Dedifferentiated amniotic fluid mesenchymal stem cell (primary cell): Measurements from ENCODE around the gene SNAP23.

ENCODE experiments used
- DNase-seq: peaks from one replicate; pipeline ENCODE4 v3.0.0-alpha.2; 2016; ENCODE audit errors: extremely low spot score

The SNAP23 gene

DNA sequence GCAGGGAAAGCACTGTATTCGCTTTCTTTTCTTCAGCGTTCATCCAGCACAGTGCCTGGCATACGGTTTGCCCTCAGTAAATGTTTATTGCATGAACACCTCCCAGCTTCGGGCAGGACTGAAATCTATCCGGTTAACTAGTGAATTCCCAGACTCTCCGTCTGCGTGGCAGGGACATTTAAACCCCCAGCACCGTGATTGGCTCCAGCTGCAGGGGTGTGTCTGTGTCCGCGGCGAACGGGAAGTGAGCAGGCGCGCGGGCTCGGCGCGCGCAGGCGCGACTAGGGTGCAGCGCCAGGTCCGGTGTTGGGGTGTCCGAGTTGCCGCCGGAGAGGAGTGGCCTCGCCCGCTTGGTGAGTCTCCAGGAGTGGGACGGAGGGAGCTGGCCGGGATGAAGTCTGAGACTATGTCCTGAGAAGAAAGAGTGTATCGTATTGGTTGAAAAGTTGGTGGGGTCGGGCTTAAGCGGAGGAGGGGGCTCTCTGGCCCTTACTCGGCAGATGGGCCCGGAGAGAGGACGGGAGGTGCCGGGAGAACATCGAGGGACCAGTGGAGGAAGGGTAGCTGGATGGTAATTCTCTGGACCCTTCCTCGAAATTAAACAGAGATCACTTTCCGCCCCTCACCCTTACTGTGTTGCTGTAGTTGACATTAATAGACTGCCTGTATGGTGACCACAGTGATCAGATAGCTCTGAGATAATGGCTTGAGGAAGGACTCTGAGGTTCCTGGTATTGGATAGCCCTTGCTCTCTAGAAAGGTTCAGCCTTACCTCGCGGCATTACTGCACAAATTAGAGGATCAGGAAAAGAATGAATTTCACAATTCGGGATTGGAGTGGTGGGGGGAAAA, at the start of gene SNAP23:
SNAP23 (plus strand) TSS at position 274 of the 852 bp plus-strand sequence. CDS start 16,213 bp downstream, outside the sequence.
- peak; percentile 97 for DNase-seq

DNA sequence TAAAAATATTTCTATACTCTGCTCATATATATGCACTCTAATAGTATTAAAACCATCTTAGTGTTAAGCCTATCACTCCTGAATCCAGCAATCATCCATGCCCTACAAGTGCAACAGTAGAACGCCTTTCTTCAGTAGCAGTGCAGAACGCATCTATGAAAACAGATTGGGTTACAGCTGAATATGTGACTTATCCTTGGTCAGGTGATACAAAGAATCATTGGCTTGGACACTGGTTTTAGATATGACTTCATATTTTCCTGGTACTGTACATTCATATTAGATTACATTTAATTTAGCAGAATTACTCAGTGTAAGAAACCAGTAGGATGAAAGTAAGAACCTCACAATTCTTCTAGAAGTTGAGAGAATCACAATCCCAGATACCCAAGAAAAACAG, 47.8 kb upstream of the SNAP23 start:
- no peak for DNase-seq

DNA sequence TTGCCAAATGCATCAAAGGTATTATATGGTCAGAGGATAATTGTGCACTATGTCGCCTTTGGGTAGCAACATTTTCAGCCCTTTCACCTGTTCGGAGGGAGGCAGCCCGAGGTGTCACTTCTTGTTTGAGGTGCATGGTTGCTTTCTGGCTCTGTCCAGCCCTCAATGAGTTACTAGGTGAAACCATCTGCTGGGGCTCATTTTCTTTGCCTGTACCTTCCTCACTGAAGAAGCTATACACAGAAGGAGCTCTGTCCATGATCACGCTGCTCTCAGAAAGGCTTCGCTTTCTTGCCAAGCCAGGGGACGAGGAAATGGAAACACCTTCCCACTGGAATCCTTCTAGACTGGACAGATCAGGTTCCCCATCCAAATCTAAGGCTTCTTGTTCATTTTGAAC, 47.2 kb upstream of the SNAP23 start:
- DNase-seq = no peak

DNA sequence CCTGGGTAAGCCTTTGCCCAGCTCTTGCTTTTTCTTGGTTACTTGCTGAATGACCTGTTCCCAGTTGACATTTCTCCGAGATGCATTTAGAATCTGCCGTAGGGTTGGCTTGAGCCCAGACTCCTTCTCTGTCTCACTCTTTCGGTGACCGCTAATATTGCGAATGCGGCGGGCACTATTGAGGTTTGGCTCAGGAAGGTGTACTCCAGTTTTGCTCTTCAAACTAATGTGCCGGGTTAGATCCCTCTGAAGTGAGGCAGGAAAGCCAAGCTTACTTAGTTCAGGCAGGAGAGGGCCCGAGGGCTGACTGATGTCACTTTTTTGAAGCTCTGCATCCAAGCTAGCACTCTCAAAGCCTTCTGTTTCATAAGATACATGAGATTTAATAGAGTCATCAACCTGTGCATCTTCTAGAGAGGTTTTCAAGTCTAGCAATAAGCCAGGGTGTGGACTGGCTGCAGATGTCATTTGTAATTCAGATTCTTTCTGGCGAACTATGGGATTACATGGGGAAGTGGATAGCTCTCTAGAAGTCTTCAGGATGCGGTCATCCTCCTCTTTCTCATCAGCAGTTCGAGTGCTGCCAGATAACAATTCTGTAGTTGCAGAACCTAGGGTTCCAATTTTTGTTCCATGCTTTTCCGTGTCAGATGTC, 45.5 kb upstream of the SNAP23 start:
- no peak for DNase-seq

DNA sequence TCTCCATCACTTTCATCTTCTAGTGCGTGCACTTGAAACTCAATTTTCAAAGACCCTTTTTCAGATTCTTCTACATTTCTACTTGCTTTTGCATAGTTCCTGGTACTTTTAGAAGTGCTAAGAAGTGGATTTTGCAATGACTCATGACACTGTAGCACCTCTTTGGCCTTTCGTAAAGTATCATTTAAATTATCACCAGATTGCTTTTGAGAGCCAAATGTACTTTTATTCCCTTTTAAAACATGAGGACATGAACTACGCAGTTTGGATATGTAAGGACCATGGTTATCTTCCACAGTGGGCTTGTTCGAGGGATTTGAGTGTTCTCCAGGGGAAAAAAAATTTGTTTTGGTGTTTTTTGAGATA, 45.0 kb upstream of the SNAP23 start:
- no peak for DNase-seq

DNA sequence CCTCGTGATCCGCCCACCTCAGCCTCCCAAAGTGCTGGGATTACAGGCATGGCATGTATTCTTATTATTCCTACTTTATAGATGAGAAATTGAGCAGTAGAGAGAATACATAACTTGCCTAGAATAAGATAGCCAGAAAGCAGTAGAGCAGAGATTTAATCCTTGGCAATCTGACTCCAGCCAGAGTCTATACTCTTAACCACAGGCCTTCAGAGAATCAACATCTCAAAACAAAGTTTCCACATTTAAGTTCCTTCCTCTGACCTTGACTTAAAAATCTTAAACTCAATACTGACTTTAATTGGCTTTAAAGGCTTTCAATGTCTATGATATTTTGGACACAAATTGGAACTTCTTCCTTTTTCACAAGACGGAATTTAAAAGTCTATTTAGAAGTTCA, 41.6 kb upstream of the SNAP23 start:
- DNase-seq = no peak

DNA sequence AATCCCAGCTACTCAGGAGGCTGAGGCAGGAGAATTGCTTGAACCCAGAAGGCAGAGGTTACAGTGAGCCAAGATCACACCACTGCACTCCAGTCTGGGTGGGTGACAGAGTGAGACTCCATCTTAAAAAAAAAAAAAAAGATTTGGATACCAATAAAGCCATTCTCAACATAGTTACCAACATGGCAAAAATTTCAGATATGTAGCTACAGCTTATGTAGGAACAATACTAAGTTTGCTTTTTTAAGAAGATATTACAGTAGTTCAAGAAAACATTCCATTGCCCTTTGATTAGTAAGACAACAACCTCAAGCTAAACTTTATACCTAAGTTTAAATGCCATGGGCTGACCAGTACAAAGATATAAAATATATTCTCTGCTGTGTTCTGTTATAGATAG, 38.9 kb upstream of the SNAP23 start:
- DNase-seq = no peak

DNA sequence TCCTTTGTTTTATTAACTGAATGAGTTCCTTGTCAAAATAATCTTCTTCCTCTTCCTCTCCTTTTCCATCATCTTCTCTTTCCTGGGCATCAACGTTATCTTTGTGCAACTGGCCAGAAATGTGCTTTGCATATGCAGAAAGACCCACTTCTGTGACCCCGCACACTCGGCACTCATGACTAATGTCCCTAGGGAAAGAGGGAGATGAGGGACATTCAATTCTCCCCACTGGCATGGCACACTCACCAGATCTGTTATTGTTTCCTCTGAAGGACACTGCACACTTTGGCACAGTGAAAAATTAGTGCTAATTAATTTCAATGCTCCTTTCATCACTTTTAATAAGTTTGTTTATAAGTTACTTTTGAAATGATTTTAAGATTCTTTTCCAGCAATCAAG, 38.5 kb upstream of the SNAP23 start:
- peak; percentile 41 for DNase-seq

DNA sequence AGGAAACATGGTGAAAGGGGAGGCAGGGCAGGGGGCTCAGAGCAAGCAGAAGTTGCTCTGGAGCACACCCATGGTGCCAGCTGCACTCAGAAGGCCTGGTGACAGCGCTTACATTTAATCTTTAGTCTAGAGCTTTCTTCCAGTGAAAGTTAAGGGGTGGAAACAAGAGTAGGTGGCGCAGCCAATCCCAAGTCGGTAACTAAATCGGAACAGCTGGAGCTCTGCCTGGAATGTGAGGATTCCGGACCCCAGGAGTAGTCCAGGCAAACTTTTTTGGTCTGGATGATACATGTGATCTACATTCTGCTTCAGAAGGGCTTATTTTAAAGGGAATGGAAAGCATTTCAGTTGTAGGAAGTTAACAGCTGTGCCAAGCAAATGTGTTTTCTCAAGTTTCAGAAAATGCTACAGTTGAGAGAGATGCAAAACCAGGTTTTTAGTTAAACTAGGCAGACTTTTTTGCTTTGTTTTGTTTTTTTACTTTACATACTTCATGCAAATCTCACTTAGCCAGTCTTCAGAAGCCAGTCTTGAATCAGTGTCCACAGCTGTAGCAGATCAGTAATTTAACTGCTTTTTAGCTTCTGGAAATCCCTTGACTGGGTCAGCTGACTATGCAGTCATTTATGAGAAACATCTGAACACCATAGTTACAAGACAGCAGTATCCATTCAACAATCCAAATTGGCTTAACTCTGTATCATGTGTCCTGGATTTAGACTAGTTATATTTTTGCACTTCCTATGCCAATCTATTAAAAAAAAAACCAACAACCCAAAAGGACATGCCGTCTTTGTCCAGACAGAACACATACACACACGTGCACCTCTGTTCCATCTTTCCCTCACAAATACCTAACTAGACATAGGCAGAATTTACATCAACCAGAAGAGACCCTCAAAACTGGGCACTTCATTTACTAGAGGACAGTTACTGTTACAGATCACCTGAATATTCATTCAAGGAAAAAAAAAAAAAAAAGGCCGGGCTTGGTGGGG, 37.7 kb upstream of the SNAP23 start:
- peak; percentile 94 for DNase-seq

DNA sequence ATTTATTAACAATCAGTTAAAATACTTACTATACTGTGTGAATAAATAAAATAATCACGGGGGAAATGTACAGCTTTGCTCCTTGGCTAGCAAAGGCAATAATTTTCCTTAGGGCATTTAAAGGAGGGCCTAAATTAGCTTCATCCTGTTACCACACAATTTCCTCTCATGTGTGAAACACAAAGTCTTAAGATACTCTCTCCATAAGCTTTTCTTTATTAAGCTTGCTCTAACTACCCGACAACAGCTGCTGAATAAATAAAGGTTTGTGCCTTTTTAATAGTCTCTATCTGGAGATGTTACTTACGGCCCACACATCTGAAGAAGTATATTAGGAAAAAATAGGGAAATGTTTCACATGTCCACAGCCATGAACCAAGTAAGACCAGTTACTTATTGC, 34.2 kb upstream of the SNAP23 start:
- peak; percentile 13 for DNase-seq

DNA sequence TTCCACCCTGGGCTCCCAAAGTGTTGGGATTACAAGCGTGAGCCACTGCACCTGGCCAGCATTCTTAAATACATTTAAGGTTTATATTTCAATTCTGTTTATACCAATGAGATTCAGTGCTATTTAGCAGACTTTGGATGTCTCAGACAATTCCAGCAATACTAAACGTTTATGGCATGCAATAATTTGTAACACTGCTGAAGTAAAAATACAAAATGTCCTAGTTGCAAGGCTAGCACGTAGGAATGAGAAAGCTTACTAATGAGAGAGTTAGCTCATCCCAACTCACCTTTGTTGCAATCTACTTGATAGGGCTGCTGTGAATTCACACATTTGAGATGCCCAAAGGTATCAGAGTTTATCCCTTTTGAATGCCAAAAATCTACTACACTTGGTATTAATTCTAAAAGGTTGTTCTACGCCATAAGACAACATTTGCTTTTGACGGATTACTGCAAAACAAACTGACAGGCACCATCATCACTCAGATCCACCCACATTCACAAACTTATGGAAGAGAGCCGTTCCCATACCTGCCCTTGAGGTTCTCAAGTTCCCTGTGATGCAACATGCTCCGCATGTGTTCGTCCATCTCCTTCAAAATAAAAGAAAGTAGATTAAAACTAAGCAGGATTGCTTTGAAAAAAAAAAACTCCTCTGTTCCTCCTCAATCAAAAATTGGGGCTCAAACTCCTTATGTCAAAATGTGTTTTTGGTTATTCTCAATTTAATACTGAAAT, 29.7 kb upstream of the SNAP23 start:
- peak; percentile 12 for DNase-seq

DNA sequence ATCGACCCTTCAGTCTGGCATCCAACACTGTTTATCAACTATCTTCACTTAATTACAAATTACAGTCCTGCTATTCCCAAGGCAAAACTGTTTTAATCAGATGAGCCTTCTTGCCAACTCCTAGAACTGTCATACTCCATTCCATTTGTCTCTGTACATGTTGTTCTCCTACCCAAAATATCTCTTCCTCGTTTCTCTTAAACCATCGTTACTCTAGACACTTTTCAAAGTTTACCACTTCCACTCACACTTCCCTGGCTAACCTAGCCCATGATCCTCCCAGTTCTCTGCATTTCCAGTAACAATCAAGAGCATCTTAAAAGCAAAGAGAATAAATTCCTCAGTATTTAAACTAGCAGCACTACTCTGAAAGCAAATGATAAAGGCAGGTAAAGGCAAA, 24.4 kb upstream of the SNAP23 start:
- no peak for DNase-seq

DNA sequence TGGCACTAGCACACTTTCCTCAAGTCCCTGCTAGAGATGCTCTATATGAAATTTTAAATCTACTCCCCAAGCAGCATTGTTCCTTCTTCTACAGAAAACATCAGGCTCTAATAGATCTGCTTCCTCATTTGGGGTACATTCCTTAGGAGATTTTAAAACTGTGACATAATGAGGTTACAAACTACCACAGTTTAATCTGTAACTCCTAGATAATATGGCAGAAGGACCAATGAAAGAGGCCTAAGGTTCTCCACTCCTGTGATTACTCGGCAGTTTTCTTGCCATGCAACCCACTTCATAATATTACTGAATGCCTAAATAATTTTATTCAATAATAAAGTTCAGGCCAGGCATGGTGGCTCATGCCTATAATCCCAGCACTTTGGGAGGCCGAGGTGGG, 20.6 kb upstream of the SNAP23 start:
- no peak for DNase-seq

DNA sequence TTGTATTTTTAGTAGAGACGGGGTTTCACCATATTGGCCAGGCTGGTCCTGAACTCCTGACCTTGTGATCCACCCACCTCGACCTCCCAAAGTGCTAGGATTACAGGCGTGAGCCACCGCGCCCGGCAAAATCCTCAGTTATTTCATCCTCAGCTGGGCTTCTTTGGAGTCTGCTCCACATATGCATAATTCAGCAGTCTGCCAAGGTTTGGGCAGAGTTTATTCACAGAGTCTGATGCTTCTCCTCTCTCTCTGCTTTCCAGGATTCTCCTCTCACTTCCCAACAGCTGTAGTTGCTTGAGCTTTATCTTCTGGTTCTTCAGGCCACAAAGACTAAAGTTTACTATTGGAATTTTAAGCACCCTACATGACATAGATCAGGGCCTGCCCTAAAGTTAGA, 12.7 kb upstream of the SNAP23 start:
- no peak for DNase-seq

DNA sequence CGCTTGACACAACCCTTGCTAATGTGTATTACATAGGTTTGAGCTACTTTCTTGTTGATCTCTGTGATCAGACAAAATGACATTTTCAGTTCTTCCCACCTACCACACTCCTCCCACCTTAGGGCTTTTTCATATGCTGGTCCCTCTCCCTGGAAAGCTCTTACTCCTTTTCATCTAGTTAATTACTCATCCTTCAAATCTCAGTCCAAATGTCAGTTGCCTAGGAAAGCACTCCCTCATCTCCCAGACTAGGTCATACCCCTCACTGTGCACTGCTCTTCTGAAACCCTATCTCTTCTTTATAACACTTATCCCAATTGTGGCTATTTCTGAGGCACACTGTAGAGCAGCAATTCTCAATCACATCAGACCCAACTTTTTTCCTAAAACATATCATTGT, 11.8 kb upstream of the SNAP23 start:
- DNase-seq = no peak

DNA sequence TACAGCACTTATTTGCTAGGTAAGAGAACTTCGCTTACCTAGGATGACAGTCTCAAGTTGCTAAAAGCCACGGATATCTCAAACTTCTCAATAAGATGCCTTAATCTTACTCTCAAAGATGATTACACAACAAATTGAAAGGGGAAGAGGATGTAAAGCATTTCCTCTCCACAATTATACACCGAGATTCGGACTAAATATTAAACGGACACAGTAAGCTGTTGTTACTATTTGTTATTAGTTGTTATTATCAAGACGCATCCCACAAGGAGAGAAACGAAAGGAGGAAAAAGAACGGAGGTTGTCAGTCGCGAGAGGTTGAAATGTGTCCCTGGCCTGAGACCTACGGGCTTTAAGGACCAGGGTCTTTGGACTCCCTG, 5.2 kb upstream of the SNAP23 start:
- no peak for DNase-seq

DNA sequence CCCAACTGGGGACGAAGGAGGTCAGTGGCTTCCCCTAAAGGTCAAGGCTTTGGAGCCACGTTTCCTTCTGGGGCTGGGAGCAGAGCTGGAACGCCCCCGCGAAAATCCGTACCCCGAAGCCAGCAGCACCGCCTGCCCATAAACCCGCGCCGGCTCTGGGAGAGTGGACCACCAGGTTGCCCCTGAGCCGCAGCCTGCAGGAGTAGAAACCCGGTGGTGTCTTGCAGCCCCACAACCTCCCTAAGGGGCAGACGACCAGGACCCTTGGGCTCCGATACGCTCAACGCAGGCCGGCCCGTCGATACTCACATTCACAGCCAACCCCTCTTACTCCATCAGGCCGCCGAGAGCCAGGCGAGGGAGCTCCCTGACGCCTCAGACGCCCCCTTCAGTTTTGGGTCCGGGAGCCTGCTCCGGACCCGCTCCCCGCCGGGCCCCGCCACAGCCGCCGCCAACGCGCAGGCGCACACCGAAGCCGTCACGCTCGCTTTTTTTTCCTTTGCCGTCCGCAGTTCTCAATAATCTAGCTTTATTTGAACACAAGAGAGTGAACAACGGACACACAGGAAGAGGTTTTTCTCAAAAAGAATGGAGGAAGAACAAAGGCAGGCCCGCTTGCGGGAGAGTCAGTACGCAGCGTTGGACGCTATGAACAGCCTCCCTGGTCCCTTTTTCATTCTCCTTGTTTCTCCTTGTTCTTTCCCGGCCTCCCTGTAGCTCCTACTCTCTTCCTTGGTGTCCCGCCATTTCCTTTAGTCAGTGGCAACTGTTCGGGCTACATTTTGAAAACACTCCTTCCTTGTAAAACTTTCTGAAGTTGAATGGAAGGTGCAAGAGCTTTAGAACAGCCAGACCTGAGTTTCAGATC, 4.5 kb upstream of the SNAP23 start, which contains the start of gene ZNF106:
ZNF106 (minus strand) TSS at position 471 of the 868 bp plus-strand sequence. CDS start 18,852 bp downstream, outside the sequence.
- peak; percentile 90 for DNase-seq

DNA sequence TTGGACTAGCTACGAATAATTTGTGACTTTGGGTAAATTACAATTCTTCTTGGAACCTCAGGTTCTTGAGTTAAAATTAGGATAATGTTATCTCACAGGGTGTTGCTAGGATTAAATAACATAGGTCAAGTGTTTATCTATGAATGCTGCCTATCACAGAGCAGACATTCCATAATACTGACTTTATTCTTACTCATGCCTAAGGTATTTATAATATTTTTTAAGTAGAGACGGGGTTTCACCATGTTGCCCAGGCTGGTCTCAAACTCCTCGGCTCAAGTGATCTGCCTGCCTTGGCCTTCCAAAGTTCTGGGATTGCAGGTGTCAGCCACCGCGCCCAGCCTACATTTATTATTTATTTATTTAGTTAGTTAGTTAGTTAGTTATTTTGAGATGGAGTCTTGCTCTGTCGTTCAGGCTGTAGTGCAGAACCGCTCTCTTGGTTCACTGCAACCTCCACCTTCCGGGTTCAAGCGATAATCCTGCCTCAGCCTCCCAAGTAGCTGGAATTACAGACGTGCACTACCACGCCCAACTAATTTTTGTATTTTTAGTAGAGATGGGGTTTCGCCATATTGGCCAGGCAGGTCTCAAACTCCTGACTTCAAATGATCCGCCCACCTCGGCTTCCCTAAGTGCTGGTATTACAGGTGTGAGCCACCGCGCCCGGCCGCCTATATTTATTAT, 3.8 kb upstream of the SNAP23 start:
- DNase-seq = peak; percentile 21

DNA sequence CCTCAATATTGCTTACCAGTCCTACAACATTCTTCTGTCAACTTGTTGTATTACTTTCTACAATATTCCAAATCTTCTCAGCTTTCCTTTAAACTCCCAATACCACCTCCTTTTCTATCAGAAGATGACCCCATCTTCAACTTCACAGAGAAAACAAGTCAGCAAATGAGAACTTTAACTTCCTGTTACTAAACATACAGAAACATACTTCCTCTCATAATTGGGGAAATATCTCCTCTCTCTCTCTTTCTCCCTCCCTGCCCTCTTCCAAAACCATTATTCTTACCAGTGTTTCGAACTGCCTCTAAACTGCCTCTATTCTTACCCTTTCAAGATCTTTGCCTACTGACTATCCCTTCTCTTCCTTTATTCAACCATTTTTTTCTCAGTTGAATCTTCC, 1.8 kb upstream of the SNAP23 start:
- DNase-seq = no peak

DNA sequence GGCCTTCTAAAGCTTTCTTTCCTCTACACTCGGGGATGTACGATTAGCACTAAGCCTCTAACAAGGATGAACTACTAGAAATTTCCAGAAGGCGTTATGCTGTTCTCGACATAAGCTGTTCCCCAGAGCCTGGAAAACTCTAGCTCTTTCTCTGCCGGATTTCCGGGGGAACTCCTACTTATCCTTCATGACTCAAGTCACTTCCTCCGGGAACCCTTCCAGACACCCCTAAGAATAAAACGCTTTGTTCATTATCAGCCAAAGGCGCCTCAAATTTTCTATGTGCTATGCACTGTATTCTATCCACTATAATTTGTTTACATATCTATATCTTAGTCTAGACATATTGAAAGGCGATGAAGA, 455 bp upstream of the SNAP23 start:
- DNase-seq = peak; percentile 74
